Endothelial cell of umbilical vein (primary cell): Measurements from ENCODE around the gene RASGRP1. TPM values are rescaled to one million over a fixed set of nuclear protein-coding genes. Genes with fewer than 3 reads are reported as not detected.

Source experiments
- BruUV-seq: library from RNA; stranded (reverse); fragments of 400-500 nt; replicated peaks from 2 replicates; lab custom pipeline; 2021; lab: Mats Ljungman, UMichigan
- CTCF ChIA-PET: fragments of 300-600, 350-600 bp; sonication (Branson Sonifier 250); formaldehyde crosslinking; loops from one replicate; lab custom pipeline; 2021; ENCODE audit warnings: antibody characterized with exemption, inconsistent platforms; lab: Charles Lee
- POLR2A ChIA-PET: fragments of 300-600, 350-600 bp; sonication (Branson Sonifier 250); formaldehyde crosslinking; loops from one replicate; lab custom pipeline; 2021; ENCODE audit warnings: antibody characterized with exemption, inconsistent platforms; lab: Charles Lee
- DNase-seq: peaks from one replicate; pipeline ENCODE4 v3.0.0-alpha.2; 2011; ENCODE audit warnings: low read depth, low spot score
- FAIRE-seq: peaks from 2 replicates; lab custom pipeline; 2011; peaks lifted over from hg19 to GRCh38; lab: Jason Lieb, UNC
- H2AFZ ChIP-seq: 2 replicates; pipeline ENCODE4 v1.6.0; 2012; ENCODE audit warnings: low read depth, low read length, control low read depth, inconsistent platforms
- H3K27ac ChIP-seq: 2 replicates; pipeline ENCODE4 v1.5.1; 2011; ENCODE audit warnings: low read depth, mild to moderate bottlenecking, control low read depth, low read length, moderate library complexity; ENCODE audit not compliant: insufficient read depth
- H3K27me3 ChIP-seq, 2 experiments: 2 replicates each; pipeline versions ENCODE4 v1.6.0 to v1.6.1; 2011; ENCODE audit warnings: low read length in 2 of 2, mixed read lengths in 1 of 2; ENCODE audit not compliant: control insufficient read depth in 2 of 2, insufficient read depth in 2 of 2
- H3K36me3 ChIP-seq, 2 experiments: 2 replicates in 1 of 2; 3 replicates in 1 of 2; pipeline ENCODE4 v1.5.1; 2011; ENCODE audit warnings: low read length in 2 of 2, mild to moderate bottlenecking in 1 of 2, moderate library complexity in 1 of 2; ENCODE audit not compliant: control insufficient read depth in 2 of 2, insufficient read depth in 2 of 2; ENCODE audit errors: extremely low read depth in 1 of 2
- H3K4me1 ChIP-seq: 3 replicates; pipeline ENCODE4 v1.5.1; 2011; ENCODE audit warnings: mild to moderate bottlenecking, low read length; ENCODE audit not compliant: control insufficient read depth, insufficient read depth; ENCODE audit errors: extremely low read depth
- H3K4me2 ChIP-seq: 2 replicates; pipeline ENCODE4 v1.6.1; 2011; ENCODE audit warnings: low read length, control low read depth, mixed read lengths; ENCODE audit not compliant: insufficient read depth
- H3K4me3 ChIP-seq, 3 experiments: fragments of 200-600 bp in 1 of 3; sonication (generic), shearing (Covaris generic) in 1 of 3; replicated peaks in 1 of 3; 2 replicates each; pipeline ENCODE4 v1.5.1; 2011 to 2016; ENCODE audit warnings: control low read depth in 3 of 3, low read length in 3 of 3, mild to moderate bottlenecking in 2 of 3, inconsistent platforms in 1 of 3, low read depth in 1 of 3, moderate library complexity in 1 of 3; ENCODE audit not compliant: insufficient read depth in 1 of 3
- H3K79me2 ChIP-seq: 2 replicates; pipeline ENCODE4 v1.6.0; 2012; ENCODE audit warnings: low read length, inconsistent platforms; ENCODE audit not compliant: control insufficient read depth, insufficient read depth
- H3K9ac ChIP-seq: replicated peaks from 2 replicates; pipeline ENCODE3; 2011; ENCODE audit warnings: low read length, control low read depth; ENCODE audit not compliant: insufficient read depth; ENCODE audit errors: extremely low read depth
- H3K9me1 ChIP-seq: replicated peaks from 3 replicates; pipeline ENCODE4 v1.6.0; 2011; ENCODE audit warnings: mild to moderate bottlenecking, low read length; ENCODE audit not compliant: control insufficient read depth, insufficient read depth; ENCODE audit errors: extremely low read depth
- H3K9me3 ChIP-seq: replicated peaks from 2 replicates; pipeline ENCODE4 v1.5.1; 2012; ENCODE audit warnings: low read length, inconsistent platforms; ENCODE audit not compliant: control insufficient read depth, insufficient read depth
- H4K20me1 ChIP-seq: replicated peaks from 2 replicates; pipeline ENCODE3; 2011; ENCODE audit warnings: mild to moderate bottlenecking, low read length; ENCODE audit not compliant: control insufficient read depth, insufficient read depth; ENCODE audit errors: extremely low read depth
- EZH2 ChIP-seq: IDR thresholded peaks from 2 replicates; pipeline ENCODE4 v1.6.1; 2012; ENCODE audit warnings: borderline replicate concordance, low read depth, mild to moderate bottlenecking, moderate library complexity, low read length, inconsistent platforms; ENCODE audit not compliant: severe bottlenecking
- GATA2 ChIP-seq: IDR thresholded peaks from 2 replicates; pipeline ENCODE4 v1.7.0; 2011; ENCODE audit warnings: low read depth, mild to moderate bottlenecking, moderate library complexity, mixed read lengths, low read length; ENCODE audit not compliant: insufficient read length, insufficient read depth
- MYC ChIP-seq: IDR thresholded peaks from one replicate; pipeline ENCODE4 v1.6.1; 2011; ENCODE audit warnings: mild to moderate bottlenecking, low read depth, low read length
- POLR2A ChIP-seq: IDR thresholded peaks from 2 replicates; pipeline ENCODE4 v1.6.1; 2012; ENCODE audit warnings: low read depth, mild to moderate bottlenecking, control low read depth, low read length
- POLR2AphosphoS5 ChIP-seq: IDR thresholded peaks from 2 replicates; pipeline ENCODE4 v1.6.1; 2012; ENCODE audit warnings: low read depth, mild to moderate bottlenecking, control low read depth, low read length, moderate library complexity; ENCODE audit not compliant: insufficient read depth
- dilution Hi-C: fragments of 300-500 bp; cut with MboI; formaldehyde crosslinking; loops from one replicate; pipeline ENCODE4 v1.15.0; 2019; ENCODE audit warnings: low sequenced_read_pairs; ENCODE audit not compliant: extremely low pct_ligation_motif_present
- intact Hi-C: fragments of 100-400 bp; cut with micrococcal nuclease; formaldehyde crosslinking; loops from one replicate; pipeline ENCODE4 v1.10.0; 2022
- polyA plus RNA-seq, 4 experiments: library from polyadenylated mRNA; depleted of rRNA in 3 of 4; stranded (reverse) in 3 of 4; unstranded in 1 of 4; fragments of >200 nt; gene quantifications; 2 replicates each; pipeline versions ENCODE4 v1.2.1 to v1.2.3, GENCODE V29; 2011 to 2012; ENCODE audit warnings: missing spikeins in 1 of 4
- total RNA-seq: library from RNA; stranded (reverse); gene quantifications from 2 replicates; pipeline ENCODE4 v1.2.3, GENCODE V29; 2021
- TF ChIP-seq, protein P1 (sequence below): IDR thresholded peaks from 2 replicates; pipeline ENCODE4 v1.6.1; 2011; ENCODE audit not compliant: insufficient read depth, insufficient read length
- TF ChIP-seq, protein P2 (sequence below), 2 donors: IDR thresholded peaks; 1 replicate in 1 of 2; 2 replicates in 1 of 2; pipeline ENCODE4 v1.5.1; 2011; ENCODE audit warnings: low read length in 2 of 2, mild to moderate bottlenecking in 2 of 2, moderate library complexity in 2 of 2, control low read depth in 1 of 2, inconsistent platforms in 1 of 2, low read depth in 1 of 2; ENCODE audit not compliant: insufficient read depth in 1 of 2; ENCODE audit errors: extremely low read depth in 1 of 2

Gene RASGRP1
- total and polyA plus RNA-seq, 2 donors (not counting 3 experiments of a cell fraction or from before 2014, with no cell fraction given): 0.15 to 0.38 TPM

DNA sequence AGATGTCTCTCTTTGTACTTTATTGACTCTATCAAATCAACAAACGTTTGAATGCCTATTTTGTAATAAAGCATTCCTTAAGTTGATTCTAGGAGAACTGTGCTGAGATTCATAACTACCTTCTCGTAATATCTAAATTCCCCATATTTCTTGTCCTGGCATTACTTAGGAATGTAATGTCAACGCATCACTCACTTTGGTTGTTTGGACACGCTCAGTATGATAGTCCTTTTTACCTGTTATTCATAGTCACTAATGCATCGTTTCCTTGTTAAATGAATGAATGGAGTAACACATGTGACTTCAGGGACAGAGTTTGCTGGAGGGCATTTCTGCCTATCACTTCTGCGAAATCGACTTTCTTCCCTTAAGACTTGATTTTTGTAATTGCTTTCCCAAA lies 44.1 kb upstream of the RASGRP1 start:
- no peaks in the 10 kb centered on the region for H3K36me3 ChIP-seq
- no peaks in the 10 kb centered on the region for H3K9me1 ChIP-seq
- ChIA-PET POLR2A (no interaction called here), CTCF (no interaction called here)
- no peaks in the 10 kb centered on the region for H3K79me2 ChIP-seq
- no peaks in the 10 kb centered on the region for H3K9me3 ChIP-seq
- no TSS peak for BruUV-seq
- no peak overlapping the region for H3K27ac ChIP-seq
- H3K9ac ChIP-seq: no peak overlapping the region
- no peak overlapping the region for H3K4me3 ChIP-seq
- peaks cover 9 to 12% of the 10 kb centered on the region in 2 experiments for H3K27me3 ChIP-seq
- no peaks in the 10 kb centered on the region for H3K4me1 ChIP-seq
- FAIRE-seq: no peak
- no peak overlapping the region for H3K4me2 ChIP-seq
- H2AFZ ChIP-seq: no peak overlapping the region
- TF ChIP-seq MYC (no peak), POLR2A (no peak), POLR2AphosphoS5 (no peak), EZH2 (no peak), GATA2 (no peak)
- TF ChIP-seq, protein P1, sequence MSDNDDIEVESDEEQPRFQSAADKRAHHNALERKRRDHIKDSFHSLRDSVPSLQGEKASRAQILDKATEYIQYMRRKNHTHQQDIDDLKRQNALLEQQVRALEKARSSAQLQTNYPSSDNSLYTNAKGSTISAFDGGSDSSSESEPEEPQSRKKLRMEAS: no peak
- TF ChIP-seq, protein P2, sequence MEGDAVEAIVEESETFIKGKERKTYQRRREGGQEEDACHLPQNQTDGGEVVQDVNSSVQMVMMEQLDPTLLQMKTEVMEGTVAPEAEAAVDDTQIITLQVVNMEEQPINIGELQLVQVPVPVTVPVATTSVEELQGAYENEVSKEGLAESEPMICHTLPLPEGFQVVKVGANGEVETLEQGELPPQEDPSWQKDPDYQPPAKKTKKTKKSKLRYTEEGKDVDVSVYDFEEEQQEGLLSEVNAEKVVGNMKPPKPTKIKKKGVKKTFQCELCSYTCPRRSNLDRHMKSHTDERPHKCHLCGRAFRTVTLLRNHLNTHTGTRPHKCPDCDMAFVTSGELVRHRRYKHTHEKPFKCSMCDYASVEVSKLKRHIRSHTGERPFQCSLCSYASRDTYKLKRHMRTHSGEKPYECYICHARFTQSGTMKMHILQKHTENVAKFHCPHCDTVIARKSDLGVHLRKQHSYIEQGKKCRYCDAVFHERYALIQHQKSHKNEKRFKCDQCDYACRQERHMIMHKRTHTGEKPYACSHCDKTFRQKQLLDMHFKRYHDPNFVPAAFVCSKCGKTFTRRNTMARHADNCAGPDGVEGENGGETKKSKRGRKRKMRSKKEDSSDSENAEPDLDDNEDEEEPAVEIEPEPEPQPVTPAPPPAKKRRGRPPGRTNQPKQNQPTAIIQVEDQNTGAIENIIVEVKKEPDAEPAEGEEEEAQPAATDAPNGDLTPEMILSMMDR (IDR thresholded peaks at IDR 0.05; ENCODE audit: extremely low read depth in 1 of 2, insufficient read depth in 1 of 2, low read depth in 1 of 2, low read length in 2 of 2): no peak
- dilution Hi-C loops: no loop called here
- no peak for DNase-seq
- intact Hi-C loops: no loop called here
- no peaks in the 10 kb centered on the region for H4K20me1 ChIP-seq
